Measurements from ENCODE around the gene HMCN2. TPM values are rescaled to one million over a fixed set of nuclear protein-coding genes. Genes with fewer than 3 reads are reported as not detected.
"Not testable (repeated sequence)": the region's sequence is repeated elsewhere in the genome, so short reads cannot be mapped to it uniquely, and the experiment has no call there.

Gene HMCN2
- total RNA-seq, 1 donor from 2014 or later = 5.8 TPM

- peaks cover 3% of the 10 kb centered on the region for H3K4me1 Mint-ChIP-seq
- no peak overlapping the region for H3K4me3 Mint-ChIP-seq
- H3K27me3 Mint-ChIP-seq (ENCODE audit: low read depth) = no peaks in the 10 kb centered on the region
- no peak for TF ChIP-seq CTCF (IDR thresholded peaks at IDR 0.05; ENCODE audit: unreplicated experiment)
- no peak overlapping the region for H3K27ac Mint-ChIP-seq
- H3K36me3 Mint-ChIP-seq = no peaks in the 10 kb centered on the region
- DNase-seq (ENCODE audit: low spot score in 2 of 2, unreplicated experiment in 2 of 2) = no peak
- no peaks in the 10 kb centered on the region for H3K9me3 Mint-ChIP-seq
These were observed 130.4 kb downstream of the HMCN2 start for GRCh38 chr9:130395810-130396435.

GRCh38 chr9:130396581-130396980 lies 131.0 kb downstream of the HMCN2 start:
- Mint-ChIP-seq H3K27ac (no peak overlapping the region), H3K4me3 (no peak overlapping the region), H3K27me3 (ENCODE audit: low read depth) (no peaks in the 10 kb centered on the region), H3K4me1 (peaks cover 3% of the 10 kb centered on the region), H3K9me3 (no peaks in the 10 kb centered on the region), H3K36me3 (no peaks in the 10 kb centered on the region)
- TF ChIP-seq CTCF (IDR thresholded peaks at IDR 0.05; ENCODE audit: unreplicated experiment) = no peak
- DNase-seq (ENCODE audit: low spot score in 2 of 2, unreplicated experiment in 2 of 2) = no peak

GRCh38 chr9:130398487-130399240 lies 133.1 kb downstream of the HMCN2 start:
- no peak for DNase-seq (ENCODE audit: low spot score in 2 of 2, unreplicated experiment in 2 of 2)
- no peaks in the 10 kb centered on the region for H3K36me3 Mint-ChIP-seq

GRCh38 chr9:130399768-130400167 lies 134.2 kb downstream of the HMCN2 start:
- Mint-ChIP-seq H3K4me3 (no peak overlapping the region), H3K27ac (no peak overlapping the region), H3K4me1 (peaks cover 3% of the 10 kb centered on the region), H3K9me3 (no peaks in the 10 kb centered on the region), H3K36me3 (no peaks in the 10 kb centered on the region), H3K27me3 (ENCODE audit: low read depth) (no peaks in the 10 kb centered on the region)
- TF ChIP-seq CTCF (IDR thresholded peaks at IDR 0.05; ENCODE audit: unreplicated experiment) = no peak
- DNase-seq (ENCODE audit: low spot score in 2 of 2, unreplicated experiment in 2 of 2) = no peak

More at GRCh38 chr9:130398487-130399240, 133.1 kb downstream of the HMCN2 start:
- H3K27me3 Mint-ChIP-seq (ENCODE audit: low read depth) = no peaks in the 10 kb centered on the region
- H3K4me3 Mint-ChIP-seq = no peak overlapping the region
- peaks cover 3% of the 10 kb centered on the region for H3K4me1 Mint-ChIP-seq
- H3K9me3 Mint-ChIP-seq = no peaks in the 10 kb centered on the region
- no peak for TF ChIP-seq CTCF (IDR thresholded peaks at IDR 0.05; ENCODE audit: unreplicated experiment)
- no peak overlapping the region for H3K27ac Mint-ChIP-seq

- H3K4me1 Mint-ChIP-seq = peaks cover 3% of the 10 kb centered on the region
- no peaks in the 10 kb centered on the region for H3K27me3 Mint-ChIP-seq (ENCODE audit: low read depth)
- H3K36me3 Mint-ChIP-seq = no peaks in the 10 kb centered on the region
- no peak overlapping the region for H3K4me3 Mint-ChIP-seq
- DNase-seq (ENCODE audit: low spot score in 2 of 2, unreplicated experiment in 2 of 2) = no peak
- H3K27ac Mint-ChIP-seq = no peak overlapping the region
- H3K9me3 Mint-ChIP-seq = no peaks in the 10 kb centered on the region
- TF ChIP-seq CTCF (IDR thresholded peaks at IDR 0.05; ENCODE audit: unreplicated experiment) = no peak
These were observed 135.3 kb downstream of the HMCN2 start for GRCh38 chr9:130400870-130401269.

GRCh38 chr9:130401742-130402141 lies 136.2 kb downstream of the HMCN2 start:
- not testable (repeated sequence) for H3K27me3 Mint-ChIP-seq (ENCODE audit: low read depth); H3K9me3 Mint-ChIP-seq; H3K27ac Mint-ChIP-seq; DNase-seq (ENCODE audit: low spot score in 2 of 2, unreplicated experiment in 2 of 2); H3K4me1 Mint-ChIP-seq; H3K36me3 Mint-ChIP-seq; H3K4me3 Mint-ChIP-seq

All from mesothelial cell of epicardium (in vitro differentiated cells).